ENCODE measurements around the gene RBBP6.

Gene RBBP6

DNA sequence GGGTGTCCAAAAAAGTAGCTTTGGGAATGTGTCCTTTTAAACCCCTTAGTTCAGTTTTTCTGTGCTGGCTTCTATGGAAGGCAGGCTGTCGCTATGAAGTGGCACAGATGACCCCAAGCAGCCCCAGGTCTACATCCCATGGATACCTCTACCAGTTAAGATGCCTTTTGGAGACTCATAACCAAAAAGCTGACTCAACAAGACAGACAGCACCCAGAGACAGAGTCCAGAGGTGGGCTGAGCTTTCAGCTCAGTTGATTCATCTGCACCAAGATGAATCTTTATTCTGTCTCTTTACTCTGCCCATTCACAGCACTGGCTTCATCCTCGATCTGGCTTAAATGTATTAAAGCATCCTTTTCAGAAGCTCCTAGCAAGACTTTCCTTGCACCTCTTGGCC is 29.8 kb upstream of the RBBP6 start:
- ATAC-seq (replicated peaks; ENCODE audit: extremely low read depth, poor library complexity, severe bottlenecking), result no peak
- Mint-ChIP-seq H3K27ac (ENCODE audit: low read depth) (no peak overlapping the region), H3K27me3 (peaks cover 25% of the 10 kb centered on the region)

DNA sequence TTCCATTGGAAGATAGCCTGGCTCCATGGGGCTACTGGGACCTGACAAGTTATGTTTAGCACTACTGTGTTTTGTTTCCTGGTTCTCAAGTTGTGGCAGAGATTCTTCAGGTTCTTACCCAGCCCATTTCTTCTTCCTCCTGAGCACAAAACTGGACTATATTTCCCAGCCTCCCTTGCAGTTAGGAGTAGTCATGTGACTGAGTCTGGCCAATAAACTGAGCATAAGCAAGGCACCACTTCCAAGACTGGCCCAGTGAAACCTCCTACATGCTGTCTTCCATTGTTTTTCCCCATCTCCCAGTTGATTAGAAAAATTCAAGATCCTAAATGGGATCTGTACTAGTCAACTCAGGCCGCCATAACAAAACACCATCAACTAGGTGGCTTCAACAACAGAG is 28.2 kb upstream of the RBBP6 start:
- peaks cover 24% of the 10 kb centered on the region for H3K27me3 Mint-ChIP-seq
- no peak for ATAC-seq (replicated peaks; ENCODE audit: extremely low read depth, poor library complexity, severe bottlenecking)
- no peak for DNase-seq (ENCODE audit: low spot score in 2 of 2)
- peaks cover 2% of the 10 kb centered on the region for H3K36me3 Mint-ChIP-seq (ENCODE audit: insufficient read depth)
- no peak overlapping the region for H3K4me3 Mint-ChIP-seq
- no peaks in the 10 kb centered on the region for H3K4me1 Mint-ChIP-seq
- no peaks in the 10 kb centered on the region for H3K9me3 Mint-ChIP-seq
- no peak overlapping the region for H3K27ac Mint-ChIP-seq (ENCODE audit: low read depth)

More for the DNA sequence above, 29.8 kb upstream of the RBBP6 start:
- DNase-seq (ENCODE audit: low spot score in 2 of 2), result no peak
- Mint-ChIP-seq H3K4me3 (no peak overlapping the region), H3K4me1 (no peaks in the 10 kb centered on the region), H3K9me3 (no peaks in the 10 kb centered on the region), H3K36me3 (ENCODE audit: insufficient read depth) (peaks cover 2% of the 10 kb centered on the region)

DNA sequence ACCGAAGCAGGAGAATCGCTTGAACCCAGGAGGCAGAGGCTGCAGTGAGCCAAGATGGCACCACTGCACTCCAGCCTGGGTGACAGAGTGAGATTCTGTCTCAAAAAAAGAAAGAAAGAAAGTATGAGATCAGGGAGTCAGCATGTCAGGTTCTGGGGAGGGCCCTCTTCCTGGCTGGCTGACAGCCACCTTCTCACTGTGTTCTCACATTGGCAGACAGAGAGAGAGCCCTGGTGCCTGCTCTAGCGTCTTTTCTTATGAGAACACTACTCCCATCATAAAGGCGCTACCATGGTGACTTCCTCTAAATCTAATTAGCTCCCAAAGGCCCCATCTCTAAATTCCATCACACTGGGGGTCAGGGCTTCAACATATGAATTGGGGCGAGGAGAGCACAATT is 27.6 kb upstream of the RBBP6 start:
- DNase-seq (ENCODE audit: low spot score in 2 of 2), result no peak
- H3K27me3 Mint-ChIP-seq, result peaks cover 21% of the 10 kb centered on the region
- no peak overlapping the region for H3K4me3 Mint-ChIP-seq
- peaks cover 2% of the 10 kb centered on the region for H3K36me3 Mint-ChIP-seq (ENCODE audit: insufficient read depth)
- H3K4me1 Mint-ChIP-seq, result peaks cover under 1% of the 10 kb centered on the region
- ATAC-seq (replicated peaks; ENCODE audit: extremely low read depth, poor library complexity, severe bottlenecking), result no peak
- H3K9me3 Mint-ChIP-seq, result no peaks in the 10 kb centered on the region
- H3K27ac Mint-ChIP-seq (ENCODE audit: low read depth), result no peak overlapping the region

DNA sequence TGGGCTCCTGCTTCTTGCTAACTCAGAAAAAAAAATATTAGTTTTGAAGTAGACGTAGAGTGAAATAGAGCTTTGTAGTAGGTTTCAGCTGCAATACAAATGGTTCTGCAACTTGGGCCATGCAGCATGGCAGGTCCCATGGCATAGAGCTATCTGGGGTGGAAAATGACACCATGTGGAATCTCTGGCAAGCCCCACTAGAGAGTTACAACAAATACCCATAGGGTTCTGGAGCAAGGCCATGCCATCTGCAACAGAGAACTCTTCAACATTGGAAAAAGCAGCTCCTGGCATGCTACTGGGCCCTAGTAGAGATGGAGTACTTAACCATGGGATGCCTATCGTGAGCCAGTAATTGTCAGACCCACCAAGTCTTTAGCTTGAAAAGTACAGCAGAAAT is 25.3 kb upstream of the RBBP6 start:
- Mint-ChIP-seq H3K27me3 (peaks cover 11% of the 10 kb centered on the region), H3K36me3 (ENCODE audit: insufficient read depth) (peaks cover 2% of the 10 kb centered on the region), H3K9me3 (no peaks in the 10 kb centered on the region), H3K4me3 (no peak overlapping the region), H3K4me1 (peaks cover 7% of the 10 kb centered on the region), H3K27ac (ENCODE audit: low read depth) (no peak overlapping the region)
- DNase-seq (ENCODE audit: low spot score in 2 of 2) (no peak), ATAC-seq (replicated peaks; ENCODE audit: extremely low read depth, poor library complexity, severe bottlenecking) (no peak)

DNA sequence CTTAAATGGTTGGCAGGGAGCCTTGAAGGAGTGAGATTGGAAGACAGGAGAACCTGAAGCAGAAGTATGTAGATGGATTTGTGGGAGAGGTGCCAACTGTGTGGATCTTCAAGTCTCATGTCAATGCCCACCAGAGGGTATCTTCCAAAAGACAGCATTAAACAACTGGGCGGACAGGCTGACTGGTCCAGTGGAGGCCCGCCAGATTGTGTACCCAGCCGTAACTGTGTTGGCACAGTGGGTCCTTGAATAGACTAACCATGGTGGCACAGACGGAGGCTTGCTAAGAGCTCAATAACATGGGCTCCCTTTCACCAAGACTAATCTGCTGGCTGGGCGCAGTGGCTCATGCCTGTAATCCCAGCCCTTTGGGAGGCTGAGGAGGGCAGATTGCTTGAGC is 24.2 kb upstream of the RBBP6 start:
- Mint-ChIP-seq H3K4me1 (peaks cover 7% of the 10 kb centered on the region), H3K27ac (ENCODE audit: low read depth) (no peak overlapping the region), H3K27me3 (peaks cover 7% of the 10 kb centered on the region), H3K9me3 (no peaks in the 10 kb centered on the region), H3K4me3 (no peak overlapping the region), H3K36me3 (ENCODE audit: insufficient read depth) (peaks cover 2% of the 10 kb centered on the region)
- no peak for ATAC-seq (replicated peaks; ENCODE audit: extremely low read depth, poor library complexity, severe bottlenecking)
- no peak for DNase-seq (ENCODE audit: low spot score in 2 of 2)

DNA sequence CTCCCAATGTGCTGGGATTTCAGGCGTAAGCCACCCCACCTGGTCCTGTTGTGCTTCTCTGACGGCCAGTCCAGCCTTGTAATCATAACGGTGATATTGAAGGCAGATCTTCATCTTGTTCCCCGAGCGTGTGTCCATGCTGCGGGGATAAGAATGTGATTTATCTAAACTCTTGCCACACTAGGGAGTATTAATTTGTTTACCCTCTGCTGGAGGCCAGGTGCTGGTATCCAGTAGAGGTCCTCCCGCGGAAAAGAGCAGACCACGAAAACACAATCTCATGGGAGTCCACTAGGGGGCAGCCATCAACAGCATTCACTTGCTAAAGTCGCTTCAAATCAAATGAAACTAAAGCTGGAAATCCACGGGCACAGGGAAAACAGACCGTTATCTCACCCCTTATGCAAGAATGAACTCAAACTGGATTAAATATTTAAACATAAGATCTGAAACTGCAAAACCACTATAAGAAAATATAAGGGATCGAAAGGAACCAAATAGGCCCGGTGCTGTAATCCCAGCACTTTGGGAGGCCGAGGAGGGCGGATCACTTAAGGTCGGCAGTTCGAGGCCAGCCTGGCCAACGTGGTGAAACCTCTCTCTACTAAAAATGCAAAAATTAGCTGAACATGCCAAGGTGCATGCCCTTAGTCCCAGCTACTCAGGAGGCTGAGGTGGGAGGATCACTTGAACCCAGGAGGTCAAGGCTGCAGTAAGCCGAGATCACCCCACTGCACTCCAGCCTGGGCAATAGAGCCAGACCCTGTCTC is 22.3 kb upstream of the RBBP6 start:
- DNase-seq (ENCODE audit: low spot score in 2 of 2), result peak; percentile 60 to 65
- no peak overlapping the region for H3K4me3 Mint-ChIP-seq
- peaks cover 7% of the 10 kb centered on the region for H3K4me1 Mint-ChIP-seq
- no peak overlapping the region for H3K27ac Mint-ChIP-seq (ENCODE audit: low read depth)
- H3K9me3 Mint-ChIP-seq, result no peaks in the 10 kb centered on the region
- peaks cover 7% of the 10 kb centered on the region for H3K27me3 Mint-ChIP-seq
- no peak for ATAC-seq (replicated peaks; ENCODE audit: extremely low read depth, poor library complexity, severe bottlenecking)
- H3K36me3 Mint-ChIP-seq (ENCODE audit: insufficient read depth), result peaks cover 2% of the 10 kb centered on the region

DNA sequence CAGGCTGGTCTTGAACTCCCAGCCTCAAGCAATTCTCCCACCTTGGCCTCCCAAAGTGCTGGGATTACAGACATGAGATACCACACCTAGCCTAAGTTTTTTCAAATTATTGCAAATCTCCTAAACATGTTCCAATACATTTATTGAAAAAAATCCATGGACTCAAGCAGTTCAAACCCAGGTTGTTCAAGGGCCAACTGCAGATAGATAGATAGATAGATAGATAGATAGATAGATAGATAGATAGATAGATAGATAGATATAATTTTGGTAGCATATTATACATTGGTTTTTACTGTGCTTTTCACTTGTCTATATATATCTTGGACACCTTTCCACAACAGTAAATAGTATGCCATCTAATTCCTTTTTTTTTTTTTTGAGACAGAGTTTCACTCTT is 20.9 kb upstream of the RBBP6 start:
- Mint-ChIP-seq H3K9me3 (no peaks in the 10 kb centered on the region), H3K27me3 (peaks cover 7% of the 10 kb centered on the region), H3K27ac (ENCODE audit: low read depth) (no peak overlapping the region)

DNA sequence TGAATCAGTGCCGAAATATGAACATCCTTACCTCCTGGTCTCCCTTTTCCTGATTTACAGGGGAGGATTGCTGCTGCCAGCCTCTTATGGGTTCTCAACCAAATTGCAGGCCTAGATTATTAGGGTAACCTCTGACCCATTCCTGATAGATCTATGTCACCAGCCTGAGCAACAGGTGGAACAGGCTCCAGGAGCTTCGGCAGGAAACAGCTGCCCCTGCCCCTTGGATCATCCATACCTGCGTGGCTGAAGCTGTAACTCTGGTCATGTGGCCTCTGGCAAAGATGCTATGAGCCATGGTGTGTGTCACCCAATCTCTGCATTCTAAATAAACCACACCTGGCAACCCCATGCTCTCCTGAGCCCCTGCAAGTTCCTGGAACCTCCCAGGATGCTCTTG is 18.4 kb upstream of the RBBP6 start:
- peaks cover 7% of the 10 kb centered on the region for H3K27me3 Mint-ChIP-seq
- peaks cover 7% of the 10 kb centered on the region for H3K4me1 Mint-ChIP-seq
- H3K36me3 Mint-ChIP-seq (ENCODE audit: insufficient read depth), result no peaks in the 10 kb centered on the region
- no peak for ATAC-seq (replicated peaks; ENCODE audit: extremely low read depth, poor library complexity, severe bottlenecking)
- no peak for DNase-seq (ENCODE audit: low spot score in 2 of 2)
- no peak overlapping the region for H3K27ac Mint-ChIP-seq (ENCODE audit: low read depth)
- no peaks in the 10 kb centered on the region for H3K9me3 Mint-ChIP-seq
- H3K4me3 Mint-ChIP-seq, result no peak overlapping the region

More for the DNA sequence above, 20.9 kb upstream of the RBBP6 start:
- DNase-seq (ENCODE audit: low spot score in 2 of 2) (no peak), ATAC-seq (replicated peaks; ENCODE audit: extremely low read depth, poor library complexity, severe bottlenecking) (no peak)
- Mint-ChIP-seq H3K4me1 (peaks cover 7% of the 10 kb centered on the region), H3K36me3 (ENCODE audit: insufficient read depth) (peaks cover 2% of the 10 kb centered on the region), H3K4me3 (no peak overlapping the region)

DNA sequence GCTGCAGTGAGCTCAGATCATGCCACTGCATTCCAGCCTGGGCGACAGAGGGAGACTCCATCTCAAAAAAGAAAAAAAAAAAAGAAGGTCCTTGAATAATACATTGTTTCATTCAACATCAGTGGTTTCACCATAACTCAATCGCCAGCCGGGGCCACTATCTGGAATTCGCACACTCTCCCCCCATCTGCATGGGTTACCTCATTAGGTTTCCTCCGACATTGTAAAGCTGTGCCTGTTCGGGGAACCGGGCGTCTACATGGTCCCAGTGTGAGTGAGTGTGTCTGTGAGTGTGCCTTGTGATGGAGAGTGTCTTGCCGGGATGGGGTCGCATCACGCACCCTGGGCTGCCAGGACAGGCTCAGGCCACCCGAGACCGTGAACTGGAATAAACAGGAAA is 16.6 kb upstream of the RBBP6 start:
- H3K27ac Mint-ChIP-seq (ENCODE audit: low read depth), result no peak overlapping the region
- no peak for DNase-seq (ENCODE audit: low spot score in 2 of 2)
- no peaks in the 10 kb centered on the region for H3K4me1 Mint-ChIP-seq
- no peaks in the 10 kb centered on the region for H3K36me3 Mint-ChIP-seq (ENCODE audit: insufficient read depth)
- no peaks in the 10 kb centered on the region for H3K9me3 Mint-ChIP-seq
- H3K4me3 Mint-ChIP-seq, result no peak overlapping the region
- ATAC-seq (replicated peaks; ENCODE audit: extremely low read depth, poor library complexity, severe bottlenecking), result no peak
- no peaks in the 10 kb centered on the region for H3K27me3 Mint-ChIP-seq

DNA sequence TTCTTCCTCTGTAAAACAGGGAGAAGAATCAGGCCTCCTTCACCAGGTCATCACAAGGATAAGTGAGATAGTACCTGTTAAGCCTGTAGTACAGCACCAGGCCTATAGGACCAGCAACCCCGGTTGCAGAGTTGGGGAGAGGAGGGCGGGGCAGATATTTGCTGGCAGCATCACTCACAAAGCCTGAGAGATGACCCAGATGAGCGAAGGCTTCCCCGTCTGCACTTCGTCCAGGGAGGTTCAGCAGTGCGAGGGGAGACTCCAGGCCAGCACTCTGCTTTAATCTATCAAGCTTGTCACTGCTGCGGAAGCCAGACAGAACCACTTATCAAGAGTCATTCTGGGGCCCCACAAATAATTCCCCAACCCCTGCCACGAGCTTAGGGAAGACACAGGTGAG is 15.8 kb upstream of the RBBP6 start:
- no peak for ATAC-seq (replicated peaks; ENCODE audit: extremely low read depth, poor library complexity, severe bottlenecking)
- H3K9me3 Mint-ChIP-seq, result no peaks in the 10 kb centered on the region
- no peaks in the 10 kb centered on the region for H3K27me3 Mint-ChIP-seq
- H3K27ac Mint-ChIP-seq (ENCODE audit: low read depth), result no peak overlapping the region
- no peak for DNase-seq (ENCODE audit: low spot score in 2 of 2)
- no peak overlapping the region for H3K4me3 Mint-ChIP-seq
- H3K4me1 Mint-ChIP-seq, result no peaks in the 10 kb centered on the region
- no peaks in the 10 kb centered on the region for H3K36me3 Mint-ChIP-seq (ENCODE audit: insufficient read depth)

DNA sequence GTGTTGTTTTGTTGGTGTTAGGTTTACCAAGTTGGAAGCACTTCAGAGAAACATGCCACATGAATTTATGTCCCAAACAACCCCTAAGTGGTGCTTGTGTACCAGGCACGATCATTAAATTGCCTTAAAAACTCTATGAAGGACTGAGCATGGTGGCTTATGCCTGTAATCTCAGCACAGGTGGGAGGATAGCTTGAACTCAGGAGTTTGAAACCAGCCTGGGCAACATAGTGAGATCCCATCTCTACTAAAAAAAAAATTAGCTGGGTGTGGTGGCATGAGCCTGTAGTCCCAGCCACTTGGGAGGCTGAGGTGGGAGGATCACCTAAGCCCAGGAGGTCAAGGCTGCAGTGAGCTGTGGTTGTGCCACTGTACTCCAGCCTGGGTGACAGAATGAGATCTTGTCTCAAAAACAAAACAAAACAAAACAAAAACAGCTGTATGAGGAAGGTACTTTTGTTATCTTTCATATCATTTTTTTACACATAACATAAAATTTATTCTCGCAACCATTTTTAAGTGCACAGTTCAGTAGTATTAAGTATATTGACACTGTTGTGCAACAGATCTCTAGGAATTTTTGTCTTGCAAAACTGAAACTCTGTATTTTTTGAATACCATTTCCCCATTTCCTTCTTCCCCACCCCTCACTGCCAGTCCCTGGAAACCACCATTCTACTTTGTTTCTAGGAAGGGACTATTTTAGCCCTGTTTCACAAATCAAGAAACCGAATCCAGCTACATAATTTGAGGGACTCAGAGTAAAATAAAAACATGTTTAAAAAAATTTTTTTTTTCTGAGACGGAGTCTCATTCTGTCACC is 14.3 kb upstream of the RBBP6 start:
- no peak overlapping the region for H3K27ac Mint-ChIP-seq (ENCODE audit: low read depth)
- H3K4me1 Mint-ChIP-seq, result no peaks in the 10 kb centered on the region
- H3K36me3 Mint-ChIP-seq (ENCODE audit: insufficient read depth), result no peaks in the 10 kb centered on the region
- no peak overlapping the region for H3K4me3 Mint-ChIP-seq
- H3K27me3 Mint-ChIP-seq, result no peaks in the 10 kb centered on the region
- no peaks in the 10 kb centered on the region for H3K9me3 Mint-ChIP-seq
- DNase-seq (ENCODE audit: low spot score in 2 of 2), result no peak
- ATAC-seq (replicated peaks; ENCODE audit: extremely low read depth, poor library complexity, severe bottlenecking), result no peak

DNA sequence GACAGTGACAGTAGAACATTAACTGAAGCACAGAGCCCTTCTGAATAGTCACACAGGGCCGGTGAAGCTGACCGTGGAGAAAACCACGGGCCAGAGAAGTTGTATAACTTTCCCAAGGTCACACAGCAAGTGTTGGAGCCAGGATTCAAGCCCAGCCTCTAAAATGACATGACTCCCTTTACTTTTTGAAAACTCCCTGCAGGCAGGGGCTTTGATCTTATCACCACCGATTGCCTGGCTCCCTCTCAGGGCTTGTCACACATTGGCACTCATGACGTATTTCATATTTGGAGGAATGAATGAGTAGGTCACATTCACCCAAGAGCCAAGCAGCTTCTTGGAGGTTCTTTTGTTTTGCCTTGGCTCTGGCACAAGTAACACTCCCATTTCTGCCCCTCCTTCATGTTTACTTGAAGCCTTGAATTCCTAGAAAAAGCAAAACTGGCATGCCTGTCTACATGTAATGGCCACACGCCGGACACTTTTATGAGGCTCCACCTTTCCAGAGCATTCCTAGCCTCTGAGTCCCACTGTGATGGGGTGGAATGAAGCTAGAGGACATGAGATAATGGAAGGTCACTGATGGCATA is 13.3 kb upstream of the RBBP6 start:
- ATAC-seq (replicated peaks; ENCODE audit: extremely low read depth, poor library complexity, severe bottlenecking), result no peak
- DNase-seq (ENCODE audit: low spot score in 2 of 2), result no peak

More for the DNA sequence above, 13.3 kb upstream of the RBBP6 start:
- no peaks in the 10 kb centered on the region for H3K36me3 Mint-ChIP-seq (ENCODE audit: insufficient read depth)
- no peaks in the 10 kb centered on the region for H3K4me1 Mint-ChIP-seq
- H3K4me3 Mint-ChIP-seq, result no peak overlapping the region
- H3K27me3 Mint-ChIP-seq, result no peaks in the 10 kb centered on the region
- no peaks in the 10 kb centered on the region for H3K9me3 Mint-ChIP-seq
- H3K27ac Mint-ChIP-seq (ENCODE audit: low read depth), result no peak overlapping the region

Data from central memory CD8-positive, alpha-beta T cell (primary cell).